ENCODE measurements around the gene HDAC4.

The HDAC4 gene

GRCh38 chr2:239101807-239102206, 299.0 kb downstream of the HDAC4 start:
- no peak for DNase-seq (ENCODE audit: low read depth)
- H3K4me3 ChIP-seq (ENCODE audit: control insufficient read depth, low read depth, low read length) = no peak overlapping the region
- no peak for TF ChIP-seq CTCF (conservative IDR thresholded peaks at IDR 0.05; ENCODE audit: control insufficient read depth, insufficient read depth, low read depth, low read length)

- DNase-seq (ENCODE audit: low read depth) = no peak
- H3K4me3 ChIP-seq (ENCODE audit: control insufficient read depth, low read depth, low read length) = no peak overlapping the region
- no peak for TF ChIP-seq CTCF (conservative IDR thresholded peaks at IDR 0.05; ENCODE audit: control insufficient read depth, insufficient read depth, low read depth, low read length)
These were observed 299.7 kb downstream of the HDAC4 start for GRCh38 chr2:239101071-239101470.

- H3K4me3 ChIP-seq (ENCODE audit: control insufficient read depth, low read depth, low read length) = no peak overlapping the region
- no peak for TF ChIP-seq CTCF (conservative IDR thresholded peaks at IDR 0.05; ENCODE audit: control insufficient read depth, insufficient read depth, low read depth, low read length)
- no peak for DNase-seq (ENCODE audit: low read depth)
These were observed 301.3 kb downstream of the HDAC4 start for GRCh38 chr2:239099474-239099873.

- TF ChIP-seq CTCF (conservative IDR thresholded peaks at IDR 0.05; ENCODE audit: control insufficient read depth, insufficient read depth, low read depth, low read length) = no peak
- no peak overlapping the region for H3K4me3 ChIP-seq (ENCODE audit: control insufficient read depth, low read depth, low read length)
- DNase-seq (ENCODE audit: low read depth) = no peak
These were observed 302.4 kb downstream of the HDAC4 start for GRCh38 chr2:239098288-239098970.

- DNase-seq (ENCODE audit: low read depth) = no peak
- no peak overlapping the region for H3K4me3 ChIP-seq (ENCODE audit: control insufficient read depth, low read depth, low read length)
- no peak for TF ChIP-seq CTCF (conservative IDR thresholded peaks at IDR 0.05; ENCODE audit: control insufficient read depth, insufficient read depth, low read depth, low read length)
These were observed 303.5 kb downstream of the HDAC4 start for GRCh38 chr2:239097428-239097696.

- DNase-seq (ENCODE audit: low read depth) = no peak
- no peak overlapping the region for H3K4me3 ChIP-seq (ENCODE audit: control insufficient read depth, low read depth, low read length)
- no peak for TF ChIP-seq CTCF (conservative IDR thresholded peaks at IDR 0.05; ENCODE audit: control insufficient read depth, insufficient read depth, low read depth, low read length)
These were observed 304.0 kb downstream of the HDAC4 start for GRCh38 chr2:239096676-239097427.

All from fibroblast of mammary gland (primary cell).